ENCODE measurements around the gene HOXA2.
A peak's percentile ranks its signal among the peaks of the same experiment; 100 is the strongest.

DNA sequence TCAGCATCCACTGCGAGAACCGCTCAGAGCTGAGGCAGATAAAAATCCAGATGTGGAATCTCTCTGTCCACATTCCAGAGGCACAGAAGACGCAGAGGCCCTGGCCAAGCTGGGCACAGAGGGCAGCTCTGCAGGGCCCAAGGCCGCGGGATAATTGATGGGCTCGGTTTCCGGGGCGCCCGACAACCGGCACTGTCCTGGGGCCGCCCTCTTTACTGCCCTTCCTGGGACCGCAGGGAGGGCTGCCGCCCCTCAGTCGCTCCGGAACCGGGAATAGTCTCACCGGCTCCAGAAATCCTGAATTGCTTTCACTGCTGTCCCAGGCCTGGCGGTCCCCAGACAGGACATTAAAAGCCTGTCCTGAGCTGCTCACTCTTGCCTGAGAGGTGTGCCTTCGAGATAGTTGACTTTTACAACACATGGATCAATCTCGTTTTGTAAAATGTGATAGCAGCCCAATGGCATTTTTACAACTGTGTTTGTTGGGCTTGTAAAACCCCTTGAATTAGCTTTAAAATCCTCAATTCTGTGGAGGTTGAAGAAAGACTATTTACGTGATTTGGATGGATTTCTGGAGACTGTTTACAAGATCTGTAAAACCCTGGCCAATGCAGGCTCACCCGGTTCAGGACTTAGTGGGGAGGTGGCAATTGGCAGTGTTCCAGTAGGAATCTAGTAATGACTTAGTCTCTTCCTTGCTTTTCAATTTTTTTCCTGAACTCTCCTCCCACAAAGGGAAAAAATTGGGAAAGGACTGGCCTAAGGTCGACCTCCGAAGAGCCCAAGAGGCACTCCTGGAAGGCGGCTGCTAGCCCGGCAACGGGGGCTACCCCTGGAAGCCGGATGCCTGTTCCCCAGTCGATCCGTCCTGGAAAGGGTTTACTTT is 46.5 kb upstream of the HOXA2 start:
- TF ChIP-seq, protein P1, sequence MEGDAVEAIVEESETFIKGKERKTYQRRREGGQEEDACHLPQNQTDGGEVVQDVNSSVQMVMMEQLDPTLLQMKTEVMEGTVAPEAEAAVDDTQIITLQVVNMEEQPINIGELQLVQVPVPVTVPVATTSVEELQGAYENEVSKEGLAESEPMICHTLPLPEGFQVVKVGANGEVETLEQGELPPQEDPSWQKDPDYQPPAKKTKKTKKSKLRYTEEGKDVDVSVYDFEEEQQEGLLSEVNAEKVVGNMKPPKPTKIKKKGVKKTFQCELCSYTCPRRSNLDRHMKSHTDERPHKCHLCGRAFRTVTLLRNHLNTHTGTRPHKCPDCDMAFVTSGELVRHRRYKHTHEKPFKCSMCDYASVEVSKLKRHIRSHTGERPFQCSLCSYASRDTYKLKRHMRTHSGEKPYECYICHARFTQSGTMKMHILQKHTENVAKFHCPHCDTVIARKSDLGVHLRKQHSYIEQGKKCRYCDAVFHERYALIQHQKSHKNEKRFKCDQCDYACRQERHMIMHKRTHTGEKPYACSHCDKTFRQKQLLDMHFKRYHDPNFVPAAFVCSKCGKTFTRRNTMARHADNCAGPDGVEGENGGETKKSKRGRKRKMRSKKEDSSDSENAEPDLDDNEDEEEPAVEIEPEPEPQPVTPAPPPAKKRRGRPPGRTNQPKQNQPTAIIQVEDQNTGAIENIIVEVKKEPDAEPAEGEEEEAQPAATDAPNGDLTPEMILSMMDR (IDR thresholded peaks at IDR 0.05), result no peak
- TF ChIP-seq POLR2AphosphoS5 (IDR thresholded peaks at IDR 0.05), result peak; percentile 22
